Gastrocnemius medialis (tissue), 4 donors: ENCODE results near the gene FAM32A.

Experiments
- POLR2A ChIP-seq, 2 donors: fragments of 450-650 bp; IDR thresholded peaks; one replicate each; pipeline ENCODE4 v1.6.1; 2017; ENCODE audit warnings: antibody characterized with exemption in 2 of 2, mild to moderate bottlenecking in 2 of 2, moderate library complexity in 2 of 2
- TF ChIP-seq, protein P1 (sequence below), 5 experiments: fragments of 450-650 bp in 3 of 5; fragments of 200-600 bp in 2 of 5; sonication (generic) in 2 of 5; IDR thresholded peaks in 4 of 5; conservative IDR thresholded peaks in 1 of 5; 1 replicate in 4 of 5; 2 replicates in 1 of 5; pipeline ENCODE4 v1.5.1; 2016 to 2019; ENCODE audit warnings: antibody characterized with exemption in 5 of 5, mild to moderate bottlenecking in 3 of 5, moderate library complexity in 3 of 5

DNA sequence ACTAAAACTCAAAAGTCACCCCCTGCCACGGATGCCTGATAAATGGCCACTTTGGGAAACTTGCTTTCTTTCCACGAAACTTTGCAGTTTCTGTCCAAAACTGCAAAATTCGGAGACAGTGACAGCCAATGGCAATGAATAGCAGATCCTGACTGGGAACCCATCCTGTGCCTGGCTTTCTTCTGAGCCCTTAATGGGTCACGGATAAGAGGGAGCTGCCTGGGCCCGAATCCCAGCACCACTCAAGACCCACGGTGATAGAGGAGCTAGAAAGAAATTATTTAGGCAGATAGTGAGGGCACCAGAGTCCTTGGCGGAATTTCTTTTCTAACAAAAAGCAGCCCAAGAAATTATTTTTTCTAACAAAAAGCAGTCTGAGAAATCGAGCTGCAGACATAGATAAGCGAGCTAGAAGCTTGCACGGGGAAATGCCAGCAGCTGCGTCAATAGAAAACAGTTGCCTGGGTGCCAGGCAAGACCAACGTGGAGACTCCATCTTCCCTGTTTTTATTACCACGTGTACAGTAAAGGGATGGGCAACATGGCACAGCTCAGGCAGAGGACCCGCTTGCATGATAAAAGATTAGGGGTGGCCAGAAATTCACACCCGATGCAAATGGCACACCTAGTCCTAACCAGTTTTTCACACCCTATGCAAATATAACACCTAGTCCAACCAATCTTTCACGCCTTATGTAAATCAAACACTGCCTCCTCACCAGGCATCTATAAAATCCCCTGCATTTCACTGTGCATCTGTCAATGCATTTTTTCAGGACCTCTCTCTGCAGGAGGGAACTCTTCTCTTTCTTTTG, 48.8 kb upstream of the FAM32A start:
- TF ChIP-seq, protein P1, sequence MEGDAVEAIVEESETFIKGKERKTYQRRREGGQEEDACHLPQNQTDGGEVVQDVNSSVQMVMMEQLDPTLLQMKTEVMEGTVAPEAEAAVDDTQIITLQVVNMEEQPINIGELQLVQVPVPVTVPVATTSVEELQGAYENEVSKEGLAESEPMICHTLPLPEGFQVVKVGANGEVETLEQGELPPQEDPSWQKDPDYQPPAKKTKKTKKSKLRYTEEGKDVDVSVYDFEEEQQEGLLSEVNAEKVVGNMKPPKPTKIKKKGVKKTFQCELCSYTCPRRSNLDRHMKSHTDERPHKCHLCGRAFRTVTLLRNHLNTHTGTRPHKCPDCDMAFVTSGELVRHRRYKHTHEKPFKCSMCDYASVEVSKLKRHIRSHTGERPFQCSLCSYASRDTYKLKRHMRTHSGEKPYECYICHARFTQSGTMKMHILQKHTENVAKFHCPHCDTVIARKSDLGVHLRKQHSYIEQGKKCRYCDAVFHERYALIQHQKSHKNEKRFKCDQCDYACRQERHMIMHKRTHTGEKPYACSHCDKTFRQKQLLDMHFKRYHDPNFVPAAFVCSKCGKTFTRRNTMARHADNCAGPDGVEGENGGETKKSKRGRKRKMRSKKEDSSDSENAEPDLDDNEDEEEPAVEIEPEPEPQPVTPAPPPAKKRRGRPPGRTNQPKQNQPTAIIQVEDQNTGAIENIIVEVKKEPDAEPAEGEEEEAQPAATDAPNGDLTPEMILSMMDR (IDR thresholded peaks at IDR 0.05 in 4 of 5, conservative IDR thresholded peaks at IDR 0.05 in 1 of 5): no peak
- no peak for TF ChIP-seq POLR2A (IDR thresholded peaks at IDR 0.05)
